ENCODE measurements around the gene TMTC4.
"Not testable (repeated sequence)": the region's sequence is repeated elsewhere in the genome, so short reads cannot be mapped to it uniquely, and the experiment has no call there.

- TF ChIP-seq POLR2A, POLR2AphosphoS5, CTCF, EP300 (IDR thresholded peaks at IDR 0.05): not testable (repeated sequence)
These were observed 2.5 kb upstream of the TMTC4 start for GRCh38 chr13:100677128-100677527.
